ENCODE measurements around the gene EGFLAM.

DNA sequence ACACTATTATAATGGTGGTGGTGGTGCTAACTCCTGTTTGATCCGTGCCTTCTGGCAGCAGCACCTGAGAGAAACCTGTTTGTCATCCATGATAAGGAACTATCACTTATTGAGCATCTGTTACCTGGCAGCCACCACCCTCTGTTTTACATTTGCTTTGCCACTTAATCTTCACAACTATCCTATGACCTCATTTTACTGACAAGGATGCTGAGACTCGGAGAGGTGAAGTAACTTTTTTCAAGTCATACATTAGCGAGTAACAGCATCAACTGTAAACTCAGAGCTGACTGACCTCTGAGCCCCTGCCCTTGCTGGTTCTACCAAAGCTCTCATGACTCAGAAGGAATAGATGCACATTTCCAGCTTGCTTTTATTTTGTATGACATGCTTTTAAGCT, 81.1 kb downstream of the EGFLAM start:
- TF ChIP-seq, protein P1, sequence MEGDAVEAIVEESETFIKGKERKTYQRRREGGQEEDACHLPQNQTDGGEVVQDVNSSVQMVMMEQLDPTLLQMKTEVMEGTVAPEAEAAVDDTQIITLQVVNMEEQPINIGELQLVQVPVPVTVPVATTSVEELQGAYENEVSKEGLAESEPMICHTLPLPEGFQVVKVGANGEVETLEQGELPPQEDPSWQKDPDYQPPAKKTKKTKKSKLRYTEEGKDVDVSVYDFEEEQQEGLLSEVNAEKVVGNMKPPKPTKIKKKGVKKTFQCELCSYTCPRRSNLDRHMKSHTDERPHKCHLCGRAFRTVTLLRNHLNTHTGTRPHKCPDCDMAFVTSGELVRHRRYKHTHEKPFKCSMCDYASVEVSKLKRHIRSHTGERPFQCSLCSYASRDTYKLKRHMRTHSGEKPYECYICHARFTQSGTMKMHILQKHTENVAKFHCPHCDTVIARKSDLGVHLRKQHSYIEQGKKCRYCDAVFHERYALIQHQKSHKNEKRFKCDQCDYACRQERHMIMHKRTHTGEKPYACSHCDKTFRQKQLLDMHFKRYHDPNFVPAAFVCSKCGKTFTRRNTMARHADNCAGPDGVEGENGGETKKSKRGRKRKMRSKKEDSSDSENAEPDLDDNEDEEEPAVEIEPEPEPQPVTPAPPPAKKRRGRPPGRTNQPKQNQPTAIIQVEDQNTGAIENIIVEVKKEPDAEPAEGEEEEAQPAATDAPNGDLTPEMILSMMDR (IDR thresholded peaks at IDR 0.05) = no peak
- no peak for TF ChIP-seq POLR2A (IDR thresholded peaks at IDR 0.05)

All from heart left ventricle (tissue), 13 donors.